Measurements from ENCODE around the gene HSH2D. TPM values are rescaled to one million over a fixed set of nuclear protein-coding genes. Genes with fewer than 3 reads are reported as not detected.

HSH2D gene
- total and polyA plus RNA-seq, 10 of the 15 experiments (the other 5 are each of a cell fraction or from before 2014, with no cell fraction given), result 22.0 to 145 (median 89.3) TPM

DNA sequence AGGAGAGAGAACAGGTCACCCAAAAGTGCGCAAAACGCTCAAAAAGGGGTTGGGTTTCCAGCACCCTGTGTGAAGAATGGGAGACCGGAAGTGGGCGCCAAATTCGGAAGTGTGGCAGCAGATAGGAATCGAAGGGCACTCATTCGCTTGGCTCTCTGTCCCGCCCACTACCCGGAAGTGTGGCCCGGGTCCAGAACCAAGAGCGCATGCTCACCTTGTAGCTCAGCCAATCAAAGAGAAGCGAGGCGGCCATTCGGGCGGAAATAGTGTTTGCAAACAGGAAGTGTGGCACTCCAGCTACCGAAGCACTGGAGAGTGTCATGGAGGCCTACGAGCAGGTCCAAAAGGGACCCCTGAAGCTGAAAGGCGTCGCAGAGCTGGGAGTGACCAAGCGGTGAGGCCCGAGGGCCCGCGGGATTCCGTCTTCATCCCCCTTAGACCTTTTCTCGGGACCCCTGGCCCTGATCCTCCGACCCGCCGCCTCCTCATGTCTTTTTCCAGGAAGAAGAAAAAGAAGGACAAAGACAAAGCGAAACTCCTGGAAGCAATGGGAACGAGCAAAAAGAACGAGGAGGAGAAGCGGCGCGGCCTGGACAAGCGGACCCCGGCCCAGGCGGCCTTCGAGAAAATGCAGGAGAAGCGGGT lies 41.8 kb downstream of the HSH2D start, which contains the start of gene FAM32A (continued):
- TF ChIP-seq, protein P1, sequence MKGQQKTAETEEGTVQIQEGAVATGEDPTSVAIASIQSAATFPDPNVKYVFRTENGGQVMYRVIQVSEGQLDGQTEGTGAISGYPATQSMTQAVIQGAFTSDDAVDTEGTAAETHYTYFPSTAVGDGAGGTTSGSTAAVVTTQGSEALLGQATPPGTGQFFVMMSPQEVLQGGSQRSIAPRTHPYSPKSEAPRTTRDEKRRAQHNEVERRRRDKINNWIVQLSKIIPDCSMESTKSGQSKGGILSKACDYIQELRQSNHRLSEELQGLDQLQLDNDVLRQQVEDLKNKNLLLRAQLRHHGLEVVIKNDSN (IDR thresholded peaks at IDR 0.05; ENCODE audit: borderline replicate concordance, extremely low read length, insufficient read depth, low read depth, low read length), result no peak
- no peak for TF ChIP-seq ATF7 (IDR thresholded peaks at IDR 0.05; ENCODE audit: low read depth)
- no peak for TF ChIP-seq TCF12 (IDR thresholded peaks at IDR 0.05; ENCODE audit: low read depth, low read length)
- 0 out of 2 replicates have a peak, but pooled peaks have one; percentile 15 for TF ChIP-seq REST (IDR thresholded peaks at IDR 0.05; ENCODE audit: low read depth, low read length)
- 0 out of 2 replicates have a peak, but pooled peaks have one; percentile 2 for TF ChIP-seq TBL1XR1 (IDR thresholded peaks at IDR 0.05; ENCODE audit: low read depth, low read length)
- peak; percentile 58; the same call in 1 of the 3 replicates for TF ChIP-seq POU2F2 (IDR thresholded peaks at IDR 0.05; ENCODE audit: borderline replicate concordance, low read depth, low read length)
- TF ChIP-seq ASH2L (IDR thresholded peaks at IDR 0.05; ENCODE audit: borderline replicate concordance, low read depth), result 0 out of 2 replicates have a peak, but pooled peaks have one; percentile 53
- no peak for TF ChIP-seq ZNF24 (IDR thresholded peaks at IDR 0.05)
- TF ChIP-seq KAT2A (conservative IDR thresholded peaks at IDR 0.05; ENCODE audit: control insufficient read depth, low read depth, low read length), result no peak
- TF ChIP-seq EED (IDR thresholded peaks at IDR 0.05; ENCODE audit: low read depth), result no peak
- TF ChIP-seq TCF7 (IDR thresholded peaks at IDR 0.05; ENCODE audit: borderline replicate concordance), result no peak
- no peak for TF ChIP-seq RFX5 (IDR thresholded peaks at IDR 0.05; ENCODE audit: low read depth, low read length)
- no peak for TF ChIP-seq BMI1 (IDR thresholded peaks at IDR 0.05; ENCODE audit: borderline replicate concordance)
- TF ChIP-seq SIN3A (IDR thresholded peaks at IDR 0.05; ENCODE audit: low read depth, low read length), result peak; percentile 62; the same call in 1 of the 2 replicates
- TF ChIP-seq MYC (IDR thresholded peaks at IDR 0.05; ENCODE audit: insufficient read depth, insufficient read length, insufficient replicate concordance, low read length, severe bottlenecking), result no peak
- no peak for TF ChIP-seq CTCF (IDR thresholded peaks at IDR 0.05 in 2 of 3, conservative IDR thresholded peaks at IDR 0.05 in 1 of 3; ENCODE audit: control insufficient read depth in 2 of 3, extremely low read depth in 1 of 3, insufficient read depth in 1 of 3, low read depth in 3 of 3, low read length in 3 of 3)
- no peak for TF ChIP-seq CBX3 (IDR thresholded peaks at IDR 0.05; ENCODE audit: borderline replicate concordance, low read depth)
- no peak; the same call in 1 of the 2 replicates for TF ChIP-seq POLR2AphosphoS2 (IDR thresholded peaks at IDR 0.05; ENCODE audit: low read depth, low read length)
- peak in 1 of 2 experiments; percentile 13; a peak in 1 of 4 replicates for TF ChIP-seq ETV6 (conservative IDR thresholded peaks at IDR 0.05 in 1 of 2, IDR thresholded peaks at IDR 0.05 in 1 of 2; ENCODE audit: borderline replicate concordance in 1 of 2, low read depth in 1 of 2)
- no peak for TF ChIP-seq NFXL1 (IDR thresholded peaks at IDR 0.05; ENCODE audit: borderline replicate concordance)
- TF ChIP-seq FOS (IDR thresholded peaks at IDR 0.05; ENCODE audit: borderline replicate concordance, extremely low read depth, insufficient read length), result no peak
